CMK (cell line): Measurements from ENCODE around the gene PRB3.

Source experiments
- DNase-seq: peaks from one replicate; pipeline ENCODE4 v3.0.0-alpha.2; 2010; ENCODE audit warnings: low read depth

Gene PRB3

DNA sequence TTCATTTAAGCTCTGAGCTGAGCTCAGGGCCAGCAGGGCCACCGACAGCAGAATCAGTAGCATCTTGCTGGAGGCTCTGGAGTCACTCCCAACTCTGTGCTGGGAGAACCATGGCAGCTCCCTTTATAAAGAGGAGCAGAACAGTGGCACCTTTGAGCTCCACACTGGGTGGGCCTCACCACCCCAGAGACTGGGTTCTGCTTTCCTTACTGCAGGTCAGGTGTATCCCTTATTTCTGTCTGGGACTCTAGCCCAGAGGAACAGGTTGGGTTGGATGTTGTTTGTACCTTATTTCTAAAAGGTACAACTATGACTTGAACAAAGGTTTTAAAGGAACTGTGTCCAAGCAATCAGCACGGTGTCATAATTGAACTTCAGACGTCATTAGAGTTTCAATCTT lies at the start of gene PRB3:
Gene PRB3, minus strand, starts transcription at position 101 of the 400 bp plus-strand sequence. Its CDS starts 38 bp downstream, at position 63.
- DNase-seq = no peak

DNA sequence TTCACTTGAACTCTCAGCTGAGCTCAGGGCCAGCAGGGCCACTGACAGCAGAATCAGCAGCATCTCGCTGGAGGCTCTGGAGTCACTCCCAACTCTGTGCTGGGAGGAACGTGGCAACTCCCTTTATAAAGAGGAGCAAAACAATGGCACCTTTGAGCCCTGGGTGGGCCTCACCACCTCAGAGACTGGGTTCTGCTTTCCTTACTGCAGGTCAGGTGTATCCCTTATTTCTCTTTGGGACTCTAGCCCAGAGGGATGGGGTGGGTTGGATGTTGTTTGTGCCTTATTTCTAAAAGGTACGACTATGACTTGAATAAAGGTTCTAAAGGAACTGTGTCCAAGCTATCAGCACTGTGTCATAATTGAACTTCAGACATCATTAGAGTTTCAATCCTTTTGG lies 40.8 kb upstream of the PRB3 start, which contains the start of gene PRB4:
Gene PRB4, minus strand, starts transcription at position 101 of the 400 bp plus-strand sequence. Its CDS starts 38 bp downstream, at position 63.
- no peak for DNase-seq

DNA sequence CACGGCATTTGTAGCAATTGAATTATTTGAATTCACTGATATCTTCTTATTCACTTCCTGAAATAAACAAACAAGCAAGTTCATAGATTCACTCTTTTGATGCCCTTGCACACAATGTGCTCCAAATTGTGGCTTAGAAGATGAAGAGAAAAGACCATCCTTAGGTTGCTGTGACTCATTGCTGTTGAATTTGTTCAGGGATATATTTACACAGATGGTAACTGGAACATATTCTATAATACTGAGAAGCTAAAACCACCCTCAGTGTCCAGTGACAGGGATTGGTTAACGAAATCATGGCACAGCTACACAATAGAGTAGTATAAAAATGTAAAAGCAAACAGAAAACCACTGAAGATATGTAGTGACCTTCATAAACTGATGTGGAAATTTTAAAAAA lies 37.6 kb upstream of the PRB3 start:
- no peak for DNase-seq

DNA sequence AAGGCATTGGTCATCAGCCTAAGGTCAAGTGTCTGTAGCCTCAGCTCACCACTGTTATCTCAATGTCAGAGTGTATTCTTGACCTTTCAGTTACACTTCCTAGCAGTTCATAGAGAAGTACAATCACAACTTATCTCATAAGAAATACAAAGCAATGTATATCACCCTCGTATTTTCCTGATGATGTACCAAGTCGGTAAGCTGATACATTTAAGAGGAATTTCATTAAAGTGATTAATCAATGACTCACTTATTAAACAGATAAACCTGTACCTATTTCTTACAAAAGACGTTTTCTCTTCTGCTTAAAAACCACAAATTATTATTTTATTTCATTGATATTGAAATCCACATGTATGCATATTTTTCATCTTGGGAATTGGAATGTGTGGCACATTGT lies 3.9 kb upstream of the PRB3 start:
- no peak for DNase-seq

DNA sequence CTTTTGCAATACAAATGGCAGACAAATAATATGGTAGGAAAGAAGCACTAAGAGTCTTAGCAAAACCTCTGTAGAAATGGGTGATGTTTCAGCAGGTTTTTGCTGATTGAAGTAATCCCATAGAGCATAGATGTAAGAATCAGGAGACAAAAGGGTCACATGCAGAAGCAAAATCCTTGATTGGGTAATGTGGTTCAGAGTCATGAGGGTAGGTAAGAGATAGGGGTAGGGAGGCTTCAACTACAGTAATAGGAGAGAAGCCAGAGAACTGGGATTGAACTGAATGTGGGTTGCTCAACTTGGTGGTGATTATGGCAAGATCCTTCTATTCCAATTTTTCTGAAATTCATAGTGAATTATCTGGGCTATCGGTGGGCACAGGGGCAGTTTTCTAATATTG lies 5.0 kb downstream of the PRB3 start:
- no peak for DNase-seq

DNA sequence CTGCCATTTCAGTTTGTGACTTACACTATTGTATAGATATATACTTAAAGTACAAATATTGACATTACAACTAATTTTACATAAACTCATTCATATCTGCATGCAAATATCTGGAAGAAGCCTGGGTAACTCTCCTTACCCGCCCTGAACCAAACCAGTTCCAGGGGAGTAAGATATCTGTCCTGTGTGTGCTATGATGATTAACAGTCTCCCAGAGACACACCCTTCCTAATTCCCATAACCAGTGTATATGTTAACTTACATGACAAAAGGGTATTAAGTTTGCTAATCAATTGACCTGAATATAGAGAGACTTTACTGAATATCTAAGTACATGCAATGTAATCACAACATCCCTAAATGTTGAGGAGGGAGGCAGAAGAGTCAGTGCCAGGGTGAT lies 23.0 kb downstream of the PRB3 start:
- no peak for DNase-seq

DNA sequence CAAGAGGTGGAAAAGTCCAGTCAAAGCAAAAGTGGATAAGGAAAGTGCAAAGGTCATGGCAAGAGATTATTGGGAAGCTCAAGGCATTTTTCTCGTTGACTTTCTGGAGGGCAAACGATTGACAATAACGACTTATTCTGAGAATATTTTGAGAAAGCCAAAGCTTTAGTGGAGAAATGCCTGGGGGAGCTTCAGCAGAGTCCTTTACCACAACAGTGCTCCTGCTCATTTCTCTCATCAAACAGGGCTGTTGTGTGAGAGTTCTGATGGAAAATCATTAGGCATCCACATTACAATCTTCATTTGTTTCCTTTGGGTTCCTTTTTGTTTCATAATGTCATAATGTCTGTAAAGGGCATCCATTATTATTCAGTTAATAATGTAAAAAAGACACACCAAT lies 26.9 kb downstream of the PRB3 start:
- no peak for DNase-seq

DNA sequence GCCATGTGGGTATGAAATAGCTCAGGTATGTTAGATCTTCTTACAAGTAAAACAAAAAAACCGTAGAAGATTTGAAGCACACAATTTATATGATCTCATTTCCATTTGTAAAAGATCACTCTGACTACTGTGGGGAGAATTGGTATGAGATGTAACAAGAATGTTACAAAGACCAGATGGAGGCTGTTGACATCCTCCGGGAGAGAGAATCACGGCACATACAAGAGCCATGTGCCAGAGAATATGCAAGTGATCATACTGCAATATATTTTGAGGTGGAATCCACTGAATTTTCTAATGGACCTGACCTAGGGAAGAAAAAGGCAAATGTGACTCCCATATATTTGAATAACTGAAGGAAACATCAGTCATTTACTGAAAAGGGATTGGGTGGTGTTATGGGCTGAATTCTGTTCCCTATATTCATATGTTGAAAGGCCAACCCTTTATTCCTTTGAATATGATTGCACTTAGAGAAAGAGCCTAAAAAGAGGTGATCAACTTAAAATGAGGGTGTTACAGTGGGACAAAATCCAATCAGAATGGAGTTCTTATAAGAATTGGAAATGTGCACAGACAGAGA lies 29.1 kb downstream of the PRB3 start:
- DNase-seq = no peak

DNA sequence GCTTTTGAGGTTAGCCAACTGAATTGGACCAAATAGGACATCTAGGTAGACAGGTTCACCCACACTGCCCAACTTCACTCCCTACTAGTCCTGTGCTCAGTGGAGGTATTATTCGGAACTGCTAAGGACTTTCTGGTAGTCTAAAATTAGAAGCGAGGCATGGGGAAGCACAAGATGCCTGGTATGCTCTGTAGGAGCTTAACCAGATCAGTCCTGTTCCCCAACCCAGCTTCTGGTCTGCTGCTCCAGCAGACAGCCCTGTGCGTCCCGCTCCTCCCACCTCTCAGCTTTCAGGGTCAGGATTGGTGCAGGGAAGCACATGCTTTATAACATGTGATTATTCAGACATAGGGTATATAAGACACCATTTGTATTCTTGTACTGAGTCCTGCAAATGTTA lies 31.2 kb downstream of the PRB3 start:
- DNase-seq = no peak

DNA sequence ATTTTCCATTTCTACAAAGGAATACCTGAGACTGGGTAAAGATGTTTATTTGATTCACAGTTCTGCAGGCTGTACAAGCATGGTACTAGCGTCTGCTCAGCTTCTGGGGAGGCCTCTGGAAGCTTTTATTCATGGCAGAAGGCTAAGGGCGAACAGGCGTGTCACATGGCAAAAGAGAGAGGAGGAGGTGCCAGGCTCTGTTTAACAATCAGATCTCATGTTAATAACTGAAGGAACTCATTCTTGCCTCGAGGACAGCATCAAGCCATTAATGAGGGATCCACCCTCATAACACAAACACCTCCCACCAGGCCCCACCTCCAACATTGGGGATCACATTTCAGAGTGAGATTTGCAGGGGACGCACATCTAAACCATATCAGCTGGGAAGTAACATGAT lies 36.0 kb downstream of the PRB3 start:
- no peak for DNase-seq

DNA sequence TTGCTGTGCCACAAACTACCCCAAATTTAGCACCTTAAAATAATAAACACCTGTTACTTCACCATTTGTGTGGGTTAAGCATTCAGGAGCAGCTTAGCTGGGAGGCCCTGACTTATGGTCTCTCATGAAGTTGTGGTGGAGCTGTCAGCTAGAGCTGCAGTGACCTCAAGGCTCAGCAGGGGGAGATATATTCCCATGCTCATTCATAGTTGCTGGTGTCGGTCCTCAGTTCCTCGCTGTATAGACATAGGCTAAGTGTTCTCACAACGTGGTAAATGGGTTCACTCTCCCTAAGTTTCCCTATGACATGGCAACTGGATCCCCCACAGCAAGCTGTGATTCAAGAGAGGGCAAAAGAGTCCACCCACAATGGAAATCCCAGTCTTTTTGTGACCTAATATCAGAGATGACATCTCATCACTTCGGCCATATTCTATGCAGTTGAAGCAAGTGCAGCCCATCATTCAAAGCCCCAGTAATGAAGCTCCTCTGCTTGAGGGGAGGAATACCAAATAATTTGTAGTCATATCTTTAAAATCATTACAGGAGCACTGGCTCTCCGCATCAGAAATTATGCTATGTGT lies 41.1 kb downstream of the PRB3 start:
- peak; percentile 11 for DNase-seq

DNA sequence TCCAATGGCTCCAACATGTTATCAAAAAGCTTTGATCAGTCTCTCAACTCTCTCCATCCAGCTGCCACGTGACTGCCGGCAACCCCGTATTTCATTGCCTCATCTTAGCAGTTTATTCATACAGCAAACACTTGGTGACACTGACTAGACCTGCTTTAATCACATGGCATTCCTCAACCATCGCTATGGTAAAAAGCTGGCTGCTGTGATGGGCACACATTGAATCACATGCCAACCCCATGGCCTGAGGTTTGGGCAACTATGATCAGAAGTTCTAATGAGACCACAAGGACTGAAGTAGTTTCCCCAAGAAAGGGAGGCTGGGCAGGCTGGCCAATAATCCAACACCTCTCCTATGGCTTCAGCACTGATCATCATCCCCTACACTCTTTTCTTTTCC lies 42.1 kb downstream of the PRB3 start:
- no peak for DNase-seq
